GM12801 (cell line): ENCODE data around the gene IQCM.

Experiments used
- TF ChIP-seq, protein P1 (sequence below): IDR thresholded peaks from one replicate; pipeline ENCODE4 v1.5.1; 2011; ENCODE audit warnings: control low read depth; ENCODE audit not compliant: insufficient read length; ENCODE audit errors: extremely low read depth

IQCM gene

DNA sequence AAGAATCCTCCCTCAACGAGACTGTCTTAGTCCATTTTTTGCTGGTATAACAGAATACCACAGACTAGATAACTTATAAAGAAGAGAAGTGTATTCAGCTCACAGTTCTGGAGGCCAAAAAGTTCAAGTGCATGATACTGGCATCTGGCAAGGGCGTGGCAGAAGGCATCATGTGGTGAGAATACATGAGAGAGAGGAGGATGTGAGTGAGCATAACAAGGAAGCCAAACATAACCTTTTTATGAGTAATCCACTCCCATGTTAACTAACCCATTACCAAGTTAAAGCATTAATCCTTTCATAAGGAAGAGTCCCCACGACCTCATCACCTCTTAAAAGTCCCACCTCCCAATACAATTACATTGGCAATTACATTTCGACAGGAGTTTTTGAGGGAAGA lies 504.6 kb downstream of the IQCM start:
- TF ChIP-seq, protein P1, sequence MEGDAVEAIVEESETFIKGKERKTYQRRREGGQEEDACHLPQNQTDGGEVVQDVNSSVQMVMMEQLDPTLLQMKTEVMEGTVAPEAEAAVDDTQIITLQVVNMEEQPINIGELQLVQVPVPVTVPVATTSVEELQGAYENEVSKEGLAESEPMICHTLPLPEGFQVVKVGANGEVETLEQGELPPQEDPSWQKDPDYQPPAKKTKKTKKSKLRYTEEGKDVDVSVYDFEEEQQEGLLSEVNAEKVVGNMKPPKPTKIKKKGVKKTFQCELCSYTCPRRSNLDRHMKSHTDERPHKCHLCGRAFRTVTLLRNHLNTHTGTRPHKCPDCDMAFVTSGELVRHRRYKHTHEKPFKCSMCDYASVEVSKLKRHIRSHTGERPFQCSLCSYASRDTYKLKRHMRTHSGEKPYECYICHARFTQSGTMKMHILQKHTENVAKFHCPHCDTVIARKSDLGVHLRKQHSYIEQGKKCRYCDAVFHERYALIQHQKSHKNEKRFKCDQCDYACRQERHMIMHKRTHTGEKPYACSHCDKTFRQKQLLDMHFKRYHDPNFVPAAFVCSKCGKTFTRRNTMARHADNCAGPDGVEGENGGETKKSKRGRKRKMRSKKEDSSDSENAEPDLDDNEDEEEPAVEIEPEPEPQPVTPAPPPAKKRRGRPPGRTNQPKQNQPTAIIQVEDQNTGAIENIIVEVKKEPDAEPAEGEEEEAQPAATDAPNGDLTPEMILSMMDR = no peak

DNA sequence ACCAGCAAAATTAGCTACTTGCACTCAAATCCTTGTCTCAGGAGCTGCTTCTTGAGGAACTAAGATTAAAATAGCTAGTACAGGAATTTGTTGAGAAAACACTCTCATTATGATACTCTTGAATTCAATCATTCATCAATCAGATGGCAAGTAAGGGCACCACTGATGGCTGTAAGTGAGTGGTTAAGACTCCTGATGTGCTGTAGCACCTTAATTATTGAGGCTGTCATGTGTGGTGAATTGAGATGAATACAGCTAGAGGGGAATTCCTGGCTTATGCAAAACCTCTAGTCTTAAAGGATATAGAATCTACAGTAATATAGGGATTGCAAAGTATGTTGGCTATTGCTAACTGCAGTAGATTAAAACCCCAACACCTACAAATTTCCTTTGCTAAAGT lies 509.1 kb downstream of the IQCM start:
- TF ChIP-seq, protein P1 = no peak
